HG03025 (cell line): ENCODE data around the gene PRSS57.

Source experiments
- ATAC-seq: cut with Tn5 transposase; IDR thresholded peaks from one replicate; pipeline ENCODE4 v1.9.1; 2021; ENCODE audit warnings: mild to moderate bottlenecking, moderate library complexity; ENCODE audit not compliant: unreplicated experiment, low FRiP score

PRSS57 gene

DNA sequence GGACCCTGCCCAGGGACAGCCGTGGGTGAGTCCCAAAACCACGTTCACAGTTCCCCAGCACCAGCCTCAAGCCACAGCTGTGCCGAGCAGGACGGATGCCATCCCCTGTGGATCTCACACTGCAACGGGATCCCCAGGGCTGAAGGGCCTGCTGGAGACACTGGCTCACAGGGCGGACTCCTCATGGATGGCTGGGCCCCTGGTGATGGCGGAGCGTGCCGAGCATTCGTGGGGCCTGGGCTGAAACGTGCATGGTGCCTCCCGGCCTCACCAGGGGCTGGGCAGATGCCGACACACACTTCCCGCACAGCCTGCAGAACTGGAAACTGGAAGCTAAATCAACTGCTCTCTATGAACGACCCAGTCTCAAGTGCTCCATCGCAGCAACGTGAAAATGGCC is 41.8 kb downstream of the PRSS57 start:
- ATAC-seq: no peak

- no peak for ATAC-seq
Observed at GRCh38 chr19:652467-653389, 42.5 kb downstream of the PRSS57 start.

DNA sequence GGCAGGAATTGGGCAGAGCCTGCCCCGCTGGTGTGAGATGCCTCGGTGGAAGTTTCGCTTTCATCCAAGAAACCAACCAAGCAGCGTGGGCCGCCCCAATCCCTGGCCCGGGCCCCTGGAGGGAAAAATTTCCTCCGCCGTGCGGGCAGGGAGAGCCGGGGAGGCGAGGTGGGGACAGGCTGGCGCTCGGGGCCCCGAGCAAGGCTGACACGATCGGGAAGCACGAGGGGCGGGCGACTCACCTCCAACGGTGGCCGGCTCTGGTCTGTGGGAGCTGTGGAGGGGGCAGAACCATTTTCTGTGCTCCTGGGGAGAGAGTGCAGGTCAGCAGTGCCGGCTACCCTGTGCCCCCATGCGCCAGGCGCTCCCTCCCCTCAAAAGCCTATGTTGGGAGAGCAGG is 43.3 kb downstream of the PRSS57 start:
- ATAC-seq: no peak

- ATAC-seq: no peak
Observed at GRCh38 chr19:651114-651818, 44.0 kb downstream of the PRSS57 start.

DNA sequence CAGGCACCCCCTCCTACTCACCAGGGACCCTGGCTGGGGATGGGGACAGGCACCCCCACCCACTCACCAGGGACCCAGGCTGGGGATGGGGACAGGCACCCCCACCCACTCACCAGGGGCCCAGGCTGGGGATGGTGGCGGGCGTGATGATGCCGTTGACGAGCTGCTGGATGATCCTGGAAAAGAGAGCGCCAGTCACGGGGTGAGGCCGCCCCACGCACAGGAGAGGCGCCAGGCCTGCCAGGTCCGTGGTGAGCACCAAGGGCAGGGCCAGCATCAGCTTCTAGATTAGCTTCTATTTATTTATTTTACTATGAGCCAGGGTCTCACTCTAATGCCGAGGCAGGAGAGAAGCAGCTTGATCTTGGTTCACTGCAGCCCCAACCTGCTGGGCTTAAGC is 45.1 kb downstream of the PRSS57 start:
- no peak for ATAC-seq

DNA sequence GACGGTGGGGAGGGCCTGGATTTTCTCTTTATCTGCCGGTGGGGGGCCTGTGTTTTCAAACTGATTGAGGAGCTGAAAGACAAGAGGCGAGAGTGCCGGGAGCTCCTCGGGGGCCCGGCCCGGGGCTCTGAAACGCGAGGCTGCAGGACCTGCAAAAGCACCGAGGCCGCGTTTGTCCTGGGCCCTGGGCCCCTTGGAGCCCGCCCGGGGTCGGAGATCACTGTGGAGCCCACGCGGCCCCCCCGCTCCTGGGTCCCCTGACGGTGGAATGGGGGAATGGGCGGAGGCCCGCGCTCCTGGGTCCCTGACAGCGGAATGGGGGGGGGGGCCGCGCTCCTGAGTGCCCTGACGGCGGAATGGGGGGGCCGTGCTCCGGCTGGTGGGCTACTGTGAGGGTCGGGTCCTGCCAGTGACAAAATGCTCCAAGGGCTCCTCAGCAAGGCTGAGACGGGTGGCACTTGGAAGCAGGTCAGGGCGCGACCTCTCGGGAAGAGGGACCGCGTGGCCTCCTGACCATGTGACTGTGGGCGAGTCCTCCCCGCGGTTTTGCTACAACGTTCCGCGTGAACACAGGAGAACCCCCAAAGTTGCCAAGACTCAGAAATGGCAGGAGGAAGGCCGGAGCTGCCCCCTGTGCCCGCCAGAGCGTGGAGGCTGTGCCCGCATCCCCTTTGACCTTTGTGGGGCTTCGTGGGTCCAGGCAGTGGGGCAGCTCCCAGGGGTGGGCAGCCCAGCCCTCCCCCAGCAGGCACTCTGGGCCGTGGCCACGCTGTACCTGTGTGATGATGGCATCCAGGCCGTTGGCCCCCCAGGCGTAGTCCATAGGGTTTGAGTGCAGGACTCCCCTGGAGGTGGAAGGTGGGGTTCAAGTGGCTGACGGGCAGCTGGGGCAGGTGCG is 46.1 kb downstream of the PRSS57 start:
- no peak for ATAC-seq

DNA sequence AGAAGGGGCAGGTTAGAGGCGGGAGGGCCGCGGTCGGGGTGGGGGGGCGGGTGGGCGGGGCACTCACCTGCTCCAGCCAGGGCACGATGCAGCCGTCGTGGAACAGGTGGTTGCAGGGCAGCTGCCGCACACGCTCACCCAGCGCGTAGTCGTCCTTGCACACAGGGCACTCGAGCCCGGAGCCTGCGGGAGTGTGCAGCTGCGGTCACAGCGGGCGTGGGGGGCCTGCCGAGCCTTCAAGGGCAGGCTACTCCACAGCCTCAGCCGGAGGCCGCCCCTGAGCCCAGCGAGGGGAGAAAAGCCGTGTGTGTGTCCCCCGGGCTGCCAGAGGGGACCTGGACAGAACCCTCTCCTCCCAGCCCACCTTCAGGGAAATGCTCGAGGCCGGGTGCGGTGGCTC is 46.9 kb downstream of the PRSS57 start:
- no peak for ATAC-seq

- no peak for ATAC-seq
Observed at GRCh38 chr19:647566-648284, 47.5 kb downstream of the PRSS57 start.

GRCh38 chr19:646779-647565 is 48.3 kb downstream of the PRSS57 start:
- ATAC-seq: no peak

GRCh38 chr19:645912-646778 is 49.1 kb downstream of the PRSS57 start:
- ATAC-seq: no peak

GRCh38 chr19:644789-645188 is 50.5 kb downstream of the PRSS57 start:
- no peak for ATAC-seq

DNA sequence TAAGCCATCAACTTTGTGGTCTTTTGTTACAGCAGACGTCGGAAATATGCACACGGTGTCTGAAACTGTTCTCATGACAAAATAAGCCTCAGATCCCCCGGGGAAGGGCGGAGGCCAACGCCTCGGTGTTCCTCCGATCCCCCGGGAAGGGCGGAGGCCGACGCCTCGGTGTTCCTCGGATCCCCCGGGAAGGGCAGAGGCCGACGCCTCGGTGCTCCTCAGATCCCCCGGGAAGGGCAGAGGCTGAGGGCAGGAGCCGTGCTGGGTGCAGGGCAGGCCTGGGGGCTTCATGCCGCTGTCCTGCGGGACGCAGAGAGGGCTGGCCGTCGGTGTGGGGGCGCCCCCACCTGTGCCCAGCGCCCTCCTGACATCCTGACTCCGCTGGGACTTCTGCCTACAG is 50.9 kb downstream of the PRSS57 start:
- ATAC-seq: no peak

GRCh38 chr19:643736-644135 is 51.5 kb downstream of the PRSS57 start:
- no peak for ATAC-seq

GRCh38 chr19:642767-643727 is 52.2 kb downstream of the PRSS57 start:
- no peak for ATAC-seq

DNA sequence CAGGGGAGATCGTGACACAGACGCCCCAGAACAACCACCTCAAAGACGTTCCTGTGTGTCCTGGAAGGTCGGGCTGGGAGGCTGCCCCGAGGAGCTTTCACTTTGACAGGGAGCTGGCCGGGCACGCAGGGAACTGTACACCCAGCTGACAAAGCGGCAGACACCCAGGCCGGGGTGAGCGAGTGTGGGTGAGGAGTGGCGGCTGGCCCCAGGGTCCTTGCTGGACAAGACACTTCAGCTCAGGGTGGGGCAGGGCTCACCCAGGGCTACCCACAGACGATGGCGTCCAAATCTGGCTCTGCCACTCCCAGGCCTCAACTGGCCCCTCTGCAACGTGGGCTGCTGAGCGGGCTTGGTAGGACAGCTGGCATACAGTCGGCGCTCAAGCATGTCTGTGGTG is 53.5 kb downstream of the PRSS57 start:
- ATAC-seq: no peak

DNA sequence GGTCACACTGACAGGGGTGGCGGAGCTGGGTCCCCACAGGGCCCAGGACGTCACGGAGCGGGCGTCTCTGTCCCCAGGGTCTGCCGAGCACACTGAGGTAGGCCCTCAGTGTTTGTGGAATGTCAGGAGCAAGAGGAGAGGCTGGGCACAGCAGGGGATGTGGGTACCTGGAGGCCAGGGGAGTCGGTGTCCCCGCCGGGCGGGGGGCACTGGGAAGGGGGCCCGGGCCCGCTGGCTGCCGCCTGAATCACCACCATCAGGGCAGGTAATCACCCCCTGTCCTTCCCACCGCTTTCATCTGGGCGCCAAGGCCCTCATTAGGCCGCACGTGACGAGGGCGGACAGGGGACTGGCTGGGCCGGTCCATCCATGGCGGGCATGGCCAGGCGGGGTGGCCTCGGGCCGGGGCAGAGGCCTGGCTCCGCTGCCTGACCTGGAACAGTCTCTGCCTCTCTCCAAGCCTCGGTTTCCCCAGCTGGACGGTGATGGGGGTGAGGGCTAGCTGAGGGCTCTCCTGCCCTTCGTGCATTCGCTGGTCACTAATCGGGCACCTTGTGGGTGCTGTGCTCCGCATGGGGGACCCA is 54.6 kb downstream of the PRSS57 start:
- no peak for ATAC-seq

DNA sequence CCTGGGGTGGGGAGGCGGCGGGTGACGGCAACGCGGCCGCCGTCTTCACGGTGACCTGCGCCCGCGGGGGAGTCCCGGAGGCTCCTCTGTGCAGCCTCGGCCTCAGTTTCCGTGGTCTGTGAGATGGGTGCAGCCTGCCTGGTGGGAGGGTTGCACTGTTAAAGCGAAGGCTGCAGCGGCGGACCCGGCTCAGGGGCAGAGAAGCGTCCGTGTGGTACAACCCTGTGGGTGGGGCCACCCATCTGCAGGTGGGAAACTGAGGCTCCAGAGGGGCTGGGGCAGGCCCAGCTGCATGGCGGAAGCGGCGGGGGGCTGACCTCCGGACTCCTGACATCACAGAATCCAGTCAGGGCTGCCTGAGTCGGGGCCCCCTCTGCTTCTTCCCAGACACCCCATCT is 55.1 kb downstream of the PRSS57 start:
- no peak for ATAC-seq
